Endodermal cell (in vitro differentiated cells): ENCODE data around the gene CDC42BPG. TPM values are rescaled to one million over a fixed set of nuclear protein-coding genes. Genes with fewer than 3 reads are reported as not detected.

Experiments
- DNase-seq: peaks from one replicate; pipeline ENCODE4 v3.0.0-alpha.2; 2017
- H3K27ac ChIP-seq: 2 replicates; pipeline ENCODE4 v1.5.1; 2013; ENCODE audit warnings: mild to moderate bottlenecking, low read depth, low read length, moderate library complexity
- H3K27me3 ChIP-seq: 2 replicates; pipeline ENCODE4 v1.6.1; 2013; ENCODE audit warnings: mild to moderate bottlenecking, low read length, moderate library complexity; ENCODE audit not compliant: insufficient read depth, control insufficient read depth, poor library complexity, severe bottlenecking
- H3K36me3 ChIP-seq: 2 replicates; pipeline ENCODE4 v1.7.0; 2013; ENCODE audit warnings: mild to moderate bottlenecking, low read length, moderate library complexity; ENCODE audit not compliant: control insufficient read depth, insufficient read depth
- H3K4me1 ChIP-seq: one replicate; pipeline ENCODE4 v1.7.0; 2013; ENCODE audit warnings: low read length; ENCODE audit not compliant: control insufficient read depth, insufficient read depth
- H3K4me3 ChIP-seq: 2 replicates; pipeline ENCODE4 v1.5.1; 2013; ENCODE audit warnings: mild to moderate bottlenecking, low read length, moderate library complexity
- H3K9ac ChIP-seq: 2 replicates; pipeline ENCODE4 v1.6.1; 2013; ENCODE audit warnings: mild to moderate bottlenecking, low read length, moderate library complexity; ENCODE audit not compliant: poor library complexity, severe bottlenecking; ENCODE audit errors: extremely low read depth
- H3K9me3 ChIP-seq: 2 replicates; pipeline ENCODE4 v1.6.1; 2013; ENCODE audit warnings: mild to moderate bottlenecking, low read length, moderate library complexity; ENCODE audit not compliant: control insufficient read depth
- H3K27ac Mint-ChIP-seq: 2 replicates; pipeline ENCODE4 v1.8.0; 2020; ENCODE audit warnings: mixed read lengths
- H3K27me3 Mint-ChIP-seq: 2 replicates; pipeline ENCODE4 v1.8.0; 2021; ENCODE audit warnings: mild to moderate bottlenecking, mixed read lengths; ENCODE audit not compliant: insufficient read depth
- H3K36me3 Mint-ChIP-seq: 2 replicates; pipeline ENCODE4 v1.8.0; 2020; ENCODE audit warnings: low read depth, mixed read lengths
- H3K4me1 Mint-ChIP-seq: 2 replicates; pipeline ENCODE4 v1.8.0; 2020; ENCODE audit warnings: mixed read lengths
- H3K4me3 Mint-ChIP-seq: 2 replicates; pipeline ENCODE4 v1.8.0; 2020; ENCODE audit warnings: mild to moderate bottlenecking, moderate library complexity, mixed read lengths
- H3K9me3 Mint-ChIP-seq: 2 replicates; pipeline ENCODE4 v1.8.0; 2020; ENCODE audit warnings: mild to moderate bottlenecking, mixed read lengths
- WGBS, 2 experiments: methylation state at CpG; one replicate each; pipeline versions ENCODE4 v1.1.5 to v1.1.7; 2013; ENCODE audit warnings: missing lambda C conversion rate in 2 of 2, mixed read lengths in 1 of 2; ENCODE audit not compliant: insufficient coverage in 1 of 2, insufficient read length in 1 of 2; 5-methylcytosine and 5-hydroxymethylcytosine counted together
- total RNA-seq, 2 donors: library from RNA; stranded (reverse); fragmentation: NEBNext Ultra II Directional in 1 of 2; extraction: Animal tissue kit (Norgen Biotek cat#: 25700) in 1 of 2; gene quantifications; 2 replicates in 1 of 2; 3 replicates in 1 of 2; pipeline ENCODE4 v1.2.1, GENCODE V29; 2021
- TF ChIP-seq, protein P1 (sequence below): fragments of 200-600 bp; sonication (generic); conservative IDR thresholded peaks from 2 replicates; pipeline ENCODE4 v1.5.0; 2021; ENCODE audit warnings: antibody characterized with exemption, mild to moderate bottlenecking

Gene CDC42BPG
- total RNA-seq, 2 donors from 2014 or later, result 11.1 to 12.6 TPM

DNA sequence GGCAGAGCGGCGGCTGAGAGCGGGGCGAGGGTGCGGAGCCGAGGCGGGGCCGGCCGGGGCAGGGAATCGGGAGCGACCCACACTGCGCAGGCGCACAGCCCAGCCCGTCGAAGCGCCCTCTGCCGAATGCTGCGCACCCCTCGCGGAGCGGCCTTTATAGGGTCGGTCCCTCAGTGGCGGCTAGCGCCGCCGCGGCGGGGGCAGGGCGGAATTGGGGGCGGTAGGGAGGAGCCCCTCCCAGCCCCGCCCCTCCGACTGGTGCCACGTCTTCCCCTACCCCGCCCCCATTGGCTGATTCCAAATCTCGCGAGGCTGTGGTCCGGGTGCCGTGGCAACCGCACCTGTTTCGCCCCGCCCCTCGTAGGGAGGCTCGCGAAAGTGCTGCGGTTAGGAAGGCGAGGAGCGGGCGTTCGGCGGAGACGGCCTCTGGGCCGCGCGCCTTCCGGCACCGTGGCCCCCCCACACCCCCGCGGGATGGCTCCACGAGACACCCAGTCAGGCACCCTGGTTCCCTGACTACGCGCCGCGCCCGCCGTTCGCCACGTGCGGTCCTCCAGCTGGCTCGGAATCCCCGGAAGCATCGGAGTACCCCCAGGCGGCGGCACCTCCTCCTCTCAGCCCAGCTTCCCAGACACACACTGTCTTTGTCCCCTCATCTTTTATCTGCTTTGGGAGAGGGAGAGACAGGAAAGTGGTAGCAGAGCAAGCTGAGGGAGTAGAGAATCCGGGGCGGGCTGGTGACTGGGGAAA lies 34.2 kb upstream of the CDC42BPG start, which contains the start of gene EHD1:
TSS of gene EHD1 (minus strand) at position 128 of the 750 bp plus-strand sequence. CDS start 157 bp downstream, outside the sequence.
- Mint-ChIP-seq H3K4me1 (peaks cover 28% of the 10 kb centered on the region), H3K27me3 (peaks cover 3% of the 10 kb centered on the region), H3K4me3 (peak within 1 kb of the TSS; percentile 88), H3K9me3 (no peaks in the 10 kb centered on the region), H3K27ac (peak within 1 kb of the TSS; percentile 95), H3K36me3 (peaks cover 4% of the 10 kb centered on the region)
- WGBS, 2 experiments, result 0 to 1% methylated on average over 28 to 75 of the region's 75 CpGs
- TF ChIP-seq, protein P1, sequence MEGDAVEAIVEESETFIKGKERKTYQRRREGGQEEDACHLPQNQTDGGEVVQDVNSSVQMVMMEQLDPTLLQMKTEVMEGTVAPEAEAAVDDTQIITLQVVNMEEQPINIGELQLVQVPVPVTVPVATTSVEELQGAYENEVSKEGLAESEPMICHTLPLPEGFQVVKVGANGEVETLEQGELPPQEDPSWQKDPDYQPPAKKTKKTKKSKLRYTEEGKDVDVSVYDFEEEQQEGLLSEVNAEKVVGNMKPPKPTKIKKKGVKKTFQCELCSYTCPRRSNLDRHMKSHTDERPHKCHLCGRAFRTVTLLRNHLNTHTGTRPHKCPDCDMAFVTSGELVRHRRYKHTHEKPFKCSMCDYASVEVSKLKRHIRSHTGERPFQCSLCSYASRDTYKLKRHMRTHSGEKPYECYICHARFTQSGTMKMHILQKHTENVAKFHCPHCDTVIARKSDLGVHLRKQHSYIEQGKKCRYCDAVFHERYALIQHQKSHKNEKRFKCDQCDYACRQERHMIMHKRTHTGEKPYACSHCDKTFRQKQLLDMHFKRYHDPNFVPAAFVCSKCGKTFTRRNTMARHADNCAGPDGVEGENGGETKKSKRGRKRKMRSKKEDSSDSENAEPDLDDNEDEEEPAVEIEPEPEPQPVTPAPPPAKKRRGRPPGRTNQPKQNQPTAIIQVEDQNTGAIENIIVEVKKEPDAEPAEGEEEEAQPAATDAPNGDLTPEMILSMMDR, result peak; percentile 68
- H3K4me3 ChIP-seq, result peak within 1 kb of the TSS; percentile 96
- H3K9me3 ChIP-seq, result no peaks in the 10 kb centered on the region
- H3K4me1 ChIP-seq, result no peaks in the 10 kb centered on the region
- H3K36me3 ChIP-seq, result peaks cover 3% of the 10 kb centered on the region
- H3K27ac ChIP-seq, result peak within 1 kb of the TSS; percentile 83
- H3K9ac ChIP-seq, result peak within 1 kb of the TSS; percentile 80
- DNase-seq, result peak; percentile 99
- H3K27me3 ChIP-seq, result no peaks in the 10 kb centered on the region

- H3K27ac Mint-ChIP-seq, result peak overlapping the region; percentile 70
- no peak overlapping the region for H3K27ac ChIP-seq
These were observed 33.7 kb upstream of the CDC42BPG start for GRCh38 chr11:64878223-64878493.

GRCh38 chr11:64877390-64878222 lies 33.2 kb upstream of the CDC42BPG start:
- Histone ChIP-seq H3K9me3 (no peaks in the 10 kb centered on the region), H3K36me3 (peaks cover 9% of the 10 kb centered on the region), H3K9ac (peak overlapping the region; percentile 71), H3K27me3 (no peaks in the 10 kb centered on the region), H3K4me1 (no peaks in the 10 kb centered on the region), H3K4me3 (peak overlapping the region; percentile 96), H3K27ac (no peak overlapping the region)
- peaks cover 3% of the 10 kb centered on the region for H3K27me3 Mint-ChIP-seq
- TF ChIP-seq, protein P1, result no peak
- peak overlapping the region; percentile 70 for H3K27ac Mint-ChIP-seq
- 0 to 4% methylated on average over 13 to 41 of the region's 41 CpGs for WGBS, 2 experiments
- H3K36me3 Mint-ChIP-seq, result peaks cover 12% of the 10 kb centered on the region
- peaks cover 28% of the 10 kb centered on the region for H3K4me1 Mint-ChIP-seq
- peak; percentile 62 for DNase-seq
- H3K4me3 Mint-ChIP-seq, result peak overlapping the region; percentile 88
- H3K9me3 Mint-ChIP-seq, result no peaks in the 10 kb centered on the region

More at GRCh38 chr11:64878223-64878493, 33.7 kb upstream of the CDC42BPG start:
- H3K4me3 ChIP-seq, result peak overlapping the region; percentile 96
- peaks cover 8% of the 10 kb centered on the region for H3K36me3 Mint-ChIP-seq
- no peaks in the 10 kb centered on the region for H3K4me1 ChIP-seq
- peak overlapping the region; percentile 71 for H3K9ac ChIP-seq
- TF ChIP-seq, protein P1, result no peak
- no peaks in the 10 kb centered on the region for H3K9me3 Mint-ChIP-seq
- 0 to 1% methylated on average over 11 to 21 of the region's 21 CpGs for WGBS, 2 experiments
- H3K27me3 Mint-ChIP-seq, result peaks cover 3% of the 10 kb centered on the region
- peak overlapping the region; percentile 88 for H3K4me3 Mint-ChIP-seq
- H3K36me3 ChIP-seq, result peaks cover 5% of the 10 kb centered on the region
- no peaks in the 10 kb centered on the region for H3K9me3 ChIP-seq
- no peak for DNase-seq
- peaks cover 28% of the 10 kb centered on the region for H3K4me1 Mint-ChIP-seq
- no peaks in the 10 kb centered on the region for H3K27me3 ChIP-seq
